Kidney (tissue), 14 donors: ENCODE results near the gene SIM2. TPM values are rescaled to one million over a fixed set of nuclear protein-coding genes. Genes with fewer than 3 reads are reported as not detected.

Source experiments
- DNase-seq, 5 donors: peaks; one replicate each; pipeline ENCODE4 v3.0.0-alpha.2; 2013 to 2020
- FAIRE-seq: peaks from 2 replicates; lab custom pipeline; 2012; peaks lifted over from hg19 to GRCh38; lab: Jason Lieb, UNC
- H3K27ac ChIP-seq, 2 donors: one replicate each; pipeline ENCODE4 v1.7.0; 2013; ENCODE audit warnings: low read depth in 2 of 2, low read length in 2 of 2, inconsistent platforms in 1 of 2
- H3K27me3 ChIP-seq: one replicate; pipeline ENCODE4 v1.7.1; 2013; ENCODE audit warnings: low read length, inconsistent platforms; ENCODE audit not compliant: control insufficient read depth, insufficient read depth
- H3K36me3 ChIP-seq, 3 donors: one replicate each; pipeline versions ENCODE4 v1.7.0 to v1.7.1; 2013; ENCODE audit warnings: low read length in 3 of 3, control low read depth in 1 of 3, inconsistent platforms in 1 of 3; ENCODE audit not compliant: insufficient read depth in 3 of 3, control insufficient read depth in 2 of 3
- H3K4me1 ChIP-seq, 3 donors: one replicate each; pipeline versions ENCODE4 v1.7.0 to v1.7.1; 2013; ENCODE audit warnings: low read length in 3 of 3, inconsistent platforms in 1 of 3, low read depth in 1 of 3; ENCODE audit not compliant: control insufficient read depth in 2 of 3, insufficient read depth in 2 of 3
- H3K4me3 ChIP-seq, 3 donors: one replicate each; pipeline versions ENCODE4 v1.7.0 to v1.8.1; 2013; ENCODE audit warnings: low read length in 3 of 3, control low read depth in 1 of 3, inconsistent platforms in 1 of 3
- H3K9ac ChIP-seq, 3 donors: one replicate each; pipeline versions ENCODE4 v1.7.0 to v1.7.1; 2013; ENCODE audit warnings: low read length in 3 of 3, control low read depth in 1 of 3, inconsistent platforms in 1 of 3
- H3K9me3 ChIP-seq, 3 donors: one replicate each; pipeline versions ENCODE4 v1.7.0 to v1.7.1; 2013; ENCODE audit warnings: low read length in 3 of 3, control low read depth in 1 of 3, inconsistent platforms in 1 of 3; ENCODE audit not compliant: control insufficient read depth in 2 of 3, insufficient read depth in 1 of 3
- CTCF ChIP-seq: IDR thresholded peaks from 3 replicates; pipeline ENCODE4 v1.5.1; 2012; ENCODE audit warnings: mild to moderate bottlenecking, moderate library complexity, borderline replicate concordance; ENCODE audit not compliant: insufficient read depth; ENCODE audit errors: extremely low read depth
- intact Hi-C: fragments of 100-400 bp; cut with DNase I; formaldehyde crosslinking; loops from one replicate; pipeline ENCODE4 v1.11.1; 2022
- polyA plus RNA-seq: library from polyadenylated mRNA; stranded (reverse); fragments of 350-450 nt; fragmentation: Illumina TruSeq; extraction: RNeasy Lipid Tissue Mini Kit (QIAGEN cat#74804); gene quantifications from one replicate; pipeline ENCODE4 v1.2.3, GENCODE V29; 2014; ENCODE audit warnings: low read depth, low replicate concordance; ENCODE audit not compliant: insufficient read depth
- total RNA-seq: library from RNA; stranded (reverse); fragmentation: NEBNext Ultra II Directional; extraction: Animal tissue kit (Norgen Biotek cat#: 25700); gene quantifications from one replicate; pipeline ENCODE4 v1.2.1, GENCODE V29; 2021
- donor health status: control.
- donor health status: control.
- donor health status: control.
- donor health status: control.
- donor health status: control.
- donor health status: DM: yes; HTN: yes; CAD: no.
- donor health status: Normal renal cell carcinoma (clear cell type).

The SIM2 gene
- total and polyA plus RNA-seq, 2 donors from 2014 or later = 6.5 to 71.3 TPM

GRCh38 chr21:36790616-36791015 is 91.7 kb downstream of the SIM2 start:
- no peak for FAIRE-seq
- Histone ChIP-seq H3K27me3 (no peaks in the 10 kb centered on the region), H3K4me3 (no peak overlapping the region), H3K36me3 (no peaks in the 10 kb centered on the region), H3K9ac (no peak overlapping the region), H3K9me3 (no peaks in the 10 kb centered on the region), H3K27ac (no peak overlapping the region), H3K4me1 (no peaks in the 10 kb centered on the region)
- intact Hi-C loops = no loop called here
- DNase-seq = peak in 3 of 5 donors; percentile 55 to 73 (median 57)
- TF ChIP-seq CTCF = no peak

- no peak for TF ChIP-seq CTCF
- Histone ChIP-seq H3K9me3 (peaks cover 0 to 3% (median 0%) of the 10 kb centered on the region in 3 donors), H3K9ac (no peak overlapping the region), H3K27me3 (no peaks in the 10 kb centered on the region), H3K4me1 (no peaks in the 10 kb centered on the region), H3K27ac (no peak overlapping the region), H3K4me3 (no peak overlapping the region), H3K36me3 (no peaks in the 10 kb centered on the region)
- intact Hi-C loops = no loop called here
- FAIRE-seq (no peak), DNase-seq (no peak)
Observed at GRCh38 chr21:36791180-36791579, 92.3 kb downstream of the SIM2 start.

GRCh38 chr21:36791695-36792470 is 93.0 kb downstream of the SIM2 start:
- intact Hi-C loops = no loop called here
- no peak overlapping the region for H3K4me3 ChIP-seq

More at GRCh38 chr21:36791695-36792470, 93.0 kb downstream of the SIM2 start:
- no peak for TF ChIP-seq CTCF
- Histone ChIP-seq H3K27me3 (no peaks in the 10 kb centered on the region), H3K9me3 (peaks cover 0 to 8% (median 0%) of the 10 kb centered on the region in 3 donors), H3K9ac (no peak overlapping the region), H3K27ac (no peak overlapping the region), H3K36me3 (no peaks in the 10 kb centered on the region), H3K4me1 (no peaks in the 10 kb centered on the region)
- no peak for FAIRE-seq
- peak in 2 of 5 donors; percentile 31 to 49 for DNase-seq
